Measurements from ENCODE around the gene NEBL. TPM values are rescaled to one million over a fixed set of nuclear protein-coding genes. Genes with fewer than 3 reads are reported as not detected.

NEBL gene
- total and polyA plus RNA-seq, 2 of the 4 experiments (the other 2 are of a cell fraction) = under 0.01 TPM

DNA sequence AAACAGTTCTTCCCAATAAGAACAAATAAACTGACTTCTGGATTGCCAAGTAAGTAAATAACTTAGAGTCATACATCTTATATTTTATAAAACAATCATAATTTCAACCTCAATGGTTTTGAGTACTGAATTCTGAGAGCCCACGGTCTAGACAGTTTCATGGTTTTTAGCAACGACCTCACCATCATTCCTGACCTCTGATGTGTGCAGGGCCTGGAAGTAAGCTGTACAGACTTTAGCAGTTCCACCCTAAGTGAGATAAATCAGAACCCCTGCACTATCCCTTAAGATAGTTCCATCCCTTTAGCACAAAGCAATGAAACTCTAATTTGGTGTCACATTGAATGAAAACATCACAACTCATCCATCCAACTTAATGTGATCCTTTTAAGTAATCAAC lies 86.0 kb downstream of the NEBL start:
- Histone ChIP-seq H3K56ac (ENCODE audit: extremely low read depth, insufficient read depth, low read length) (no peak overlapping the region), H3K14ac (replicated peaks; ENCODE audit: low read depth, low read length) (no peak overlapping the region), H4K91ac (ENCODE audit: insufficient read depth, low read depth, low read length) (no peak overlapping the region), H4K8ac (ENCODE audit: low read depth in 2 of 2, low read length in 2 of 2) (no peak overlapping the region), H3K9me1 (ENCODE audit: insufficient read depth, low read length) (no peaks in the 10 kb centered on the region), H3K27me3 (ENCODE audit: control insufficient read depth, insufficient read depth, low read length) (no peaks in the 10 kb centered on the region), H2BK5ac (ENCODE audit: low read depth, low read length, poor library complexity, severe bottlenecking) (no peak overlapping the region), H3K36me3 (ENCODE audit: control insufficient read depth, insufficient read depth, low read length) (no peaks in the 10 kb centered on the region), H3K18ac (ENCODE audit: low read depth, low read length) (no peak overlapping the region), H2BK15ac (ENCODE audit: low read depth, low read length) (no peak overlapping the region), H3K4me1 (ENCODE audit: control insufficient read depth, insufficient read depth, low read length) (no peaks in the 10 kb centered on the region), H3K4me2 (ENCODE audit: low read depth, low read length) (no peak overlapping the region), H4K20me1 (ENCODE audit: insufficient read depth, low read length) (no peaks in the 10 kb centered on the region), H2AK5ac (ENCODE audit: low read depth, low read length) (no peak overlapping the region), H4K5ac (ENCODE audit: low read depth, low read length) (no peak overlapping the region), H3K4ac (ENCODE audit: low read depth, low read length) (no peak overlapping the region), H2AK9ac (replicated peaks; ENCODE audit: low read depth, low read length, poor library complexity) (no peak overlapping the region), H3K79me1 (ENCODE audit: low read depth in 1 of 2, low read length in 2 of 2) (no peaks in the 10 kb centered on the region), H2BK120ac (ENCODE audit: low read depth, low read length) (no peak overlapping the region), H3K9me3 (ENCODE audit: control insufficient read depth, insufficient read depth, low read length) (peaks cover 2% of the 10 kb centered on the region; the same call in 1 of the 2 replicates), H3K9ac (ENCODE audit: low read depth, low read length) (no peak overlapping the region), H3K27ac (ENCODE audit: insufficient read depth, low read length) (no peak overlapping the region), H2BK20ac (ENCODE audit: low read depth, low read length) (no peak overlapping the region), H2AFZ (replicated peaks; ENCODE audit: low read length, poor library complexity) (no peak overlapping the region), H3K4me3 (ENCODE audit: insufficient read depth, low read depth, low read length) (no peak overlapping the region), H3K23ac (ENCODE audit: low read depth, low read length) (no peak overlapping the region)
- CTCF ChIA-PET = no interaction called here
- DNase-seq = no peak
- intact Hi-C loops (cut with micrococcal nuclease) = no loop called here
- TF ChIP-seq CHD1 (IDR thresholded peaks at IDR 0.05; ENCODE audit: low read depth, low read length) = no peak
- no peak for TF ChIP-seq NFE2L2 (IDR thresholded peaks at IDR 0.05; ENCODE audit: low read depth, low read length)
- no peak for TF ChIP-seq FOS (IDR thresholded peaks at IDR 0.05; ENCODE audit: low read depth, low read length)
- no peak for TF ChIP-seq RAD21 (IDR thresholded peaks at IDR 0.05; ENCODE audit: low read length)
- TF ChIP-seq MAFK (IDR thresholded peaks at IDR 0.05; ENCODE audit: low read depth, low read length) = no peak
- TF ChIP-seq MAZ (IDR thresholded peaks at IDR 0.05; ENCODE audit: borderline replicate concordance, low read depth, low read length) = no peak
- TF ChIP-seq, protein P1, sequence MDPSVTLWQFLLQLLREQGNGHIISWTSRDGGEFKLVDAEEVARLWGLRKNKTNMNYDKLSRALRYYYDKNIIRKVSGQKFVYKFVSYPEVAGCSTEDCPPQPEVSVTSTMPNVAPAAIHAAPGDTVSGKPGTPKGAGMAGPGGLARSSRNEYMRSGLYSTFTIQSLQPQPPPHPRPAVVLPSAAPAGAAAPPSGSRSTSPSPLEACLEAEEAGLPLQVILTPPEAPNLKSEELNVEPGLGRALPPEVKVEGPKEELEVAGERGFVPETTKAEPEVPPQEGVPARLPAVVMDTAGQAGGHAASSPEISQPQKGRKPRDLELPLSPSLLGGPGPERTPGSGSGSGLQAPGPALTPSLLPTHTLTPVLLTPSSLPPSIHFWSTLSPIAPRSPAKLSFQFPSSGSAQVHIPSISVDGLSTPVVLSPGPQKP (IDR thresholded peaks at IDR 0.05; ENCODE audit: borderline replicate concordance, low read depth, low read length) = no peak
- TF ChIP-seq RFX5 (IDR thresholded peaks at IDR 0.05; ENCODE audit: low read depth, low read length) = no peak
- TF ChIP-seq, protein P2, sequence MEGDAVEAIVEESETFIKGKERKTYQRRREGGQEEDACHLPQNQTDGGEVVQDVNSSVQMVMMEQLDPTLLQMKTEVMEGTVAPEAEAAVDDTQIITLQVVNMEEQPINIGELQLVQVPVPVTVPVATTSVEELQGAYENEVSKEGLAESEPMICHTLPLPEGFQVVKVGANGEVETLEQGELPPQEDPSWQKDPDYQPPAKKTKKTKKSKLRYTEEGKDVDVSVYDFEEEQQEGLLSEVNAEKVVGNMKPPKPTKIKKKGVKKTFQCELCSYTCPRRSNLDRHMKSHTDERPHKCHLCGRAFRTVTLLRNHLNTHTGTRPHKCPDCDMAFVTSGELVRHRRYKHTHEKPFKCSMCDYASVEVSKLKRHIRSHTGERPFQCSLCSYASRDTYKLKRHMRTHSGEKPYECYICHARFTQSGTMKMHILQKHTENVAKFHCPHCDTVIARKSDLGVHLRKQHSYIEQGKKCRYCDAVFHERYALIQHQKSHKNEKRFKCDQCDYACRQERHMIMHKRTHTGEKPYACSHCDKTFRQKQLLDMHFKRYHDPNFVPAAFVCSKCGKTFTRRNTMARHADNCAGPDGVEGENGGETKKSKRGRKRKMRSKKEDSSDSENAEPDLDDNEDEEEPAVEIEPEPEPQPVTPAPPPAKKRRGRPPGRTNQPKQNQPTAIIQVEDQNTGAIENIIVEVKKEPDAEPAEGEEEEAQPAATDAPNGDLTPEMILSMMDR (conservative IDR thresholded peaks at IDR 0.05; ENCODE audit: low read depth, low read length) = no peak
- TF ChIP-seq, protein P3, sequence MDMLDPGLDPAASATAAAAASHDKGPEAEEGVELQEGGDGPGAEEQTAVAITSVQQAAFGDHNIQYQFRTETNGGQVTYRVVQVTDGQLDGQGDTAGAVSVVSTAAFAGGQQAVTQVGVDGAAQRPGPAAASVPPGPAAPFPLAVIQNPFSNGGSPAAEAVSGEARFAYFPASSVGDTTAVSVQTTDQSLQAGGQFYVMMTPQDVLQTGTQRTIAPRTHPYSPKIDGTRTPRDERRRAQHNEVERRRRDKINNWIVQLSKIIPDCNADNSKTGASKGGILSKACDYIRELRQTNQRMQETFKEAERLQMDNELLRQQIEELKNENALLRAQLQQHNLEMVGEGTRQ (IDR thresholded peaks at IDR 0.05; ENCODE audit: low read depth, low read length) = no peak
- TF ChIP-seq RCOR1 (IDR thresholded peaks at IDR 0.05; ENCODE audit: insufficient replicate concordance, low read length) = no peak
- no peak for TF ChIP-seq MXI1 (IDR thresholded peaks at IDR 0.05; ENCODE audit: borderline replicate concordance, low read depth, low read length)
- TF ChIP-seq CEBPB (IDR thresholded peaks at IDR 0.05; ENCODE audit: low read depth, low read length) = no peak
- TF ChIP-seq POLR2A (IDR thresholded peaks at IDR 0.05; ENCODE audit: low read depth, low read length) = no peak
- no TSS peak for BruUV-seq (replicated peaks)
- no peak for ATAC-seq (ENCODE audit: low read depth)
- POLR2A ChIA-PET (ENCODE audit: unreplicated experiment) = no interaction called here
- dilution Hi-C loops (cut with HindIII; ENCODE audit: low sequenced_read_pairs, unreplicated experiment) = no loop called here
- 0% methylated on average over 2 of the region's 2 CpGs; no CpG with 5 or more reads in 1 of the 2 experiments for WGBS, 2 experiments (ENCODE audit: extremely low coverage in 2 of 2, insufficient read length in 1 of 2)
- in situ Hi-C loops (cut with MboI; ENCODE audit: low sequenced_read_pairs) = no loop called here

Data from IMR-90 (cell line).